Sciatic nerve (tissue), 2 donors: Measurements from ENCODE around the gene GGT6. TPM values are rescaled to one million over a fixed set of nuclear protein-coding genes. Genes with fewer than 3 reads are reported as not detected.

Source experiments
- ATAC-seq: fragments of 200-7000 bp; cut with Tn5 transposase; one replicate; pipeline ENCODE4 v1.9.1; 2020; ENCODE audit warnings: mild to moderate bottlenecking, moderate library complexity
- DNase-seq: peaks from one replicate; pipeline ENCODE4 v3.0.0-alpha.2; 2020; ENCODE audit warnings: low spot score
- intact Hi-C: fragments of 100-400 bp; cut with DNase I; formaldehyde crosslinking; loops from one replicate; pipeline ENCODE4 v1.14.2; 2022
- total RNA-seq: library from RNA; stranded (reverse); fragmentation: NEBNext Ultra II Directional; extraction: Animal tissue kit (Norgen Biotek cat#: 25700); gene quantifications from one replicate; pipeline ENCODE4 v1.2.1, GENCODE V29; 2021
- donor health status: DM: no; HTN: no; CAD: no.
- donor health status: DM: no; HTN: no; CAD: no.

GGT6 gene
- total RNA-seq, 1 donor from 2014 or later, result not detected

DNA sequence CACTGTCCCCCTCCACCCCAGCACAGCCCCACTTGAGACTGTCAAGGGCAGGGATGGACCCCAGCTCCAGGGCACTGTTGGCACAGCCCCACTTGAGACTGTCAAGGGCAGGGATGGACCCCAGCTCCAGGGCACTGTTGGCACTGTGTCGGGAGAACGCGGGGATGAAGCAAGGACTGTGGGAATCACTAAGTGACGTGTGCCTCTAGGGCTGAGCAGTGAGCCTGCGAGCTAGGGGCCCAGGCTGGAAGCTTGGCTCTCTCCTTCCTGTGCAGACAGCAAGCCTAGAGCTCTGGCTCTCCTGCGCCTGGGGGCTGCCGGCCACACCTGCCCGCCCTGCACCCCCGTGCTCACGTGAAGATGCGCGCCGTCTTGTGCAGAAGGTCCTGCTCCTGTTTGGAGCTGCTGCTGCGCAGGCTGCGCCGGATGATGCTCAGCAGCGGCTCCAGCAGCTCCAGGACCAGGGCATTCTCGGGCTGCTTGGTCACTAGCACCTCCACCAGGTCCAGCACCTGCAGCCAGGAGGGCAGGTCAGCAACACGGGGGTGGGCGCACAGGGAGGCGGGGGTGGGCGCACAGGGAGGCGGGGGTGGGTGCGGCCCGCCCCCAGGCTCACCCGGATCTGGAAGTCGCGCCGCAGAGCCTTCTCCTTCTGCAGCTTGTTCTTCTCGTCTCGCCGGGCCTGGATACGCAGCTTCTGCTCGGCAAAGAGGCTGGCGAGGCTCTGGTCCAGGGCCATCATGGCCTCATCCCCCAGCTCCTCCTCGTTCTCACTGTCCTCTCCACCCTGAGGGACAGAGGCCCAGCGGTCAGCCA lies 16.0 kb downstream of the GGT6 start:
- intact Hi-C loops, result no loop called here
- DNase-seq, result no peak
- no peak for ATAC-seq

DNA sequence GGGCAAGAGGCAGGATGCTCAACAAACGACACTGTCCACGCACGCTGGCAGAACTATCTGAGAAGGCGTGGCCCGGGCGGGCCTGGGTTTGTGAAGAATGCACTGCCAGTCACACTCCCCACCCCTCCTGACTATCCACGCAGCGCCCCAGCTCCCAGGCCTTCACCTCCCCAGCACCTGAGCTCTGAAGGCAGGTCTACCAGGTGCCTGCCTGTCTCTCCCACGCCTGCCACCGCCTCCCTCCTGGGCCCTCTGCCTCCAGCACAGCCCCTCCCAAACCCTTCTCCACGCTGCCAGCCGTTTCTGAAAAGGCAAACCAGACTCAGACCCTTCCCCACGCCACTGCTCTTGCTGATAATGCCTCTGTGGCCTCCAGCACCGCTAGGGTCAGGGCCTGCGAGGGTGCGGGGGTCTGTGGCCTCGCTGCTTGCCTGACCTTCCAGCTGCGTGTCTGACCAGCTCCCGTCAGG lies 16.8 kb downstream of the GGT6 start:
- no peak for ATAC-seq
- intact Hi-C loops, result no loop called here
- no peak for DNase-seq

DNA sequence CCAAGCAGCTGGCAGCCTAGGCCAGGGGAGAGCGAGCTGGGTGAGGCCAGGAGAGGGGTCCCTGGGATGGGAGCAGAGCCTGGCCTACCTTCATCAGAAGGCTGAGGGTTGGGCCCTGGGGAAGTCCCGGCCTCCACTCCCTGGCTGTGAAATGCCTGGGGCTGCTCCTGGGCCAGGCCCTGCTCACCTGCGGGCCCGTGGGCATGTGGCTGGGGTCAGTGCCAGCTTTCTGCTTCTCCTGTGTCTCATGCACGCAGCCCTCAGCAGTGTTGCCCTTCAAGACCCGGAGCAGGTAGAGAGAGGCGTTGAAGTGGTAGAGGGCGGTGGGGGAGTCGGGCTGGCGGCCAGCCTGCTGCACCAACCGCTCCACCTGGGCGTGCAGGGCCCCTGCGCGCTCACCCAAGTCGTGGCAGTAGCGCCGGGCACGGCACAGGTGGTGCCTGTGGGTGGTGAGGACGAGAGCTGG lies 17.6 kb downstream of the GGT6 start:
- no peak for DNase-seq
- intact Hi-C loops, result no loop called here
- ATAC-seq, result no peak

DNA sequence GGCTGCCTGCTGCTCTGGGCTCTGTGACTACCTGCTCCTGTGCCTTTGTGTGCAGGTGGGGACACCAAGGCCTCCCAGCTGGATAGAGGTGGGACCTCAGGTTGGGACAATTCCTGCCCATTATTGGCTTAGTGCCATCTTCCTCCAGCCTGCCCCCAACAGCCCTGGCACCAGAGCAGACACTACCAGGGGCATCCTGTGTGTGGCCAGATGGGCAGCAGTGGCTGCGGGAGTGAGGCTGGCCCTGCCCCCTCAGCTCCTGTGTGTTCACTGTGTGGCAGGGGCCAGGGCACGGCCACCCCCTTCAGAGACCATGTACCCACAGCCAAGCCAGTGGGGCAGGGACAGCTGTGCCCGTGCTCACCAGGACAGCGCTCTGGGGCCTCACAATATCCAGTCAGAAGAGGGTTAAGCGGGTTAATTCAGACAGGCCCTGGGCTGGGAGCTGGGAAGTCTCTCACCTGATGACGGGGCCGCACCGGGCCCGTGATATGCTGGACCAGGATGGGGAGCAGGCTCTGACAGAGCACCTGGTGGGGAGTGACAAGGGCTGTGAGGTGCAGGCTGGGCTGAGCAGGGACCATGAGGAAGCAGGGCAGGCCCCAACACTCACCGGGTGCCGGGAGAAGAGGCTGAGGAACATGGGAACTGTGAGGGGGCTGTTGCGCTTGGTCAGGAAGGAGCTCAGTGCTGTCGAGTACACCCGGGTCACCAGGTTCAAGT lies 18.2 kb downstream of the GGT6 start:
- ATAC-seq, result no peak
- intact Hi-C loops, result no loop called here
- DNase-seq, result no peak

DNA sequence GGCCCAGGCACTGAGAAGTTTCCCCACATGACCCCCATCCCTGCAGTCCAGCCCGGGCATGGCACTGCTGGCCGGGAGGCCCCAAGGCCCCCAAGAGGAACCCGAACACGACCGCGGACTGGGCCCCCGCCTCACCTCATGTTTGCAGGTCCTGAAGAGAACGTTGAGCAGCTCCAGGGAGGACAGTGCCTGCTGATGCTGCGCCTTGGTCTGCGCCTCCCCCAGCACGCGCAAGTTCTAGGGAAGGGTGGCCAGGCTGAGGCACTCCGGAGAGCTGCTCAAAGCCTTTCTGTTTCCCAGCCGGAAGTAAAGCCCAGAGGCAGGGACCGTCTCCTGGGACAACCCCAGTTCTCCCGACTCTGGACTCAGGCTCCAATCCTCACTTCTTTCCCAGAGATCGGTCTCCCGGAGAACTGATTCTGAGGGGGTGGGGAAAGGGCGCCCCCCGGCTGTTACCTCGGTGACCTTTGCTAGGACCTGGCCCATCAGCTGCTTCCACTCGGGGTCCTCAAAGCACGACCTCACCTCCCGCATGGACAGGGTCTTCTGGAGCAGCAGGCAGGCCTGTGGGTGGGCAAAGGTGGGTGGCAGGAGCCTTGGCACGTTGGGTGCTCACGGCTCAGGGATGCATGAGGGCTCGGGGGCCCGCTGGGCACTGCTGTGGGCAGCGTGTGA lies 18.9 kb downstream of the GGT6 start:
- intact Hi-C loops, result no loop called here
- ATAC-seq (no peak), DNase-seq (no peak)

DNA sequence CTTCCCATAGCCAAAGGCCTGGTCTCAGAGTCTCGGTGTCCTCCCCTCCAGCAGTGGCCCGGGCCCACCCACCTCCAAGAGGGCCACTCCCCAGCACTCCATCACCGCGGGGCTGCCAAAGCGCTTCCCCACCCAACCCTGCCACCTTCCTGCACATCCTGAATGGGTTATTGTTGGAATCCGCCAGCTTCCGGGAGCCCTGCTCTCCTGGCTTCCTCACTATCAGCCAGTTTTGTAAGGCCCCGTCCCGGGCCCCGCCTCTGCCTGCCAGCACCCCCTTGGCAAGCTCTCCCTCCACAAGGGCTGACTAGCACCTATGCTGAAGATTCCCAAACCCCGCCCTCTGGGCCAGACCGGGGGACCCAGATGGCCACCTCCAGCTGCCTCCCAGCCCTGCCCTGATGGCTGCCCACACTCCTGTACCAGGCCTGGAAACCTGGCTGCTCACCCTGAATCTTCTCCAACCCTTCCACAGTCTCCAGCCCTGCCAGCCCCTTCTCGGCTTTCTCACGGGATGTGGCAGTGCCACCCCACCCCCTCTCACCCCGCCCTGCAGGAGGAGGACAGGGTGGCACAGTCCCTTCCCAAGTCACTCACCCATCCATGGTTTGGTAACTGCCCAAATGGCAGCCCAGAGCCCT lies 19.6 kb downstream of the GGT6 start:
- DNase-seq, result peak; percentile 61
- intact Hi-C loops, result no loop called here
- no peak for ATAC-seq

DNA sequence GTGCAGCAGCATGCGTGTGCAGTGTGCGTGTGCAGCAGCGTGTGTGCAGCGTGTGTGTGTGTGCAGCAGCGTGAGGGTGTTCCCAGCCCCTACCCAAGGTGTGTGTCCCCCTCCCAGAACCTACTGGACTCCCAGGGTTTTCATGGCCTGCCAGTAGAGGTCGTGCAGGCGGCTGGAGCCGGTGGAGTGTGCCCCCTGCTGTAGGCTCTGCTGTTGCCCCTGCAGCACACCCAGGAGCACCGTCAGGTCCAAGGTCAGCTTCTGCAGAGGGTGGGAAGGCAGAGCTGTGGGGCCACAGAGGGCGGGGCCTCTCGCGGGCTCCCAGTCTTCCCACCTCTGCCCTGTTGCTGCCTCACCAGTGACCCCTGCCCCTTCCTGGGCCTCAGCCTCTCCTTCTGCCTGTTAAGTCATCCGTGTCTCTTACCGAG lies 20.1 kb downstream of the GGT6 start:
- ATAC-seq, result no peak
- intact Hi-C loops, result no loop called here
- no peak for DNase-seq

DNA sequence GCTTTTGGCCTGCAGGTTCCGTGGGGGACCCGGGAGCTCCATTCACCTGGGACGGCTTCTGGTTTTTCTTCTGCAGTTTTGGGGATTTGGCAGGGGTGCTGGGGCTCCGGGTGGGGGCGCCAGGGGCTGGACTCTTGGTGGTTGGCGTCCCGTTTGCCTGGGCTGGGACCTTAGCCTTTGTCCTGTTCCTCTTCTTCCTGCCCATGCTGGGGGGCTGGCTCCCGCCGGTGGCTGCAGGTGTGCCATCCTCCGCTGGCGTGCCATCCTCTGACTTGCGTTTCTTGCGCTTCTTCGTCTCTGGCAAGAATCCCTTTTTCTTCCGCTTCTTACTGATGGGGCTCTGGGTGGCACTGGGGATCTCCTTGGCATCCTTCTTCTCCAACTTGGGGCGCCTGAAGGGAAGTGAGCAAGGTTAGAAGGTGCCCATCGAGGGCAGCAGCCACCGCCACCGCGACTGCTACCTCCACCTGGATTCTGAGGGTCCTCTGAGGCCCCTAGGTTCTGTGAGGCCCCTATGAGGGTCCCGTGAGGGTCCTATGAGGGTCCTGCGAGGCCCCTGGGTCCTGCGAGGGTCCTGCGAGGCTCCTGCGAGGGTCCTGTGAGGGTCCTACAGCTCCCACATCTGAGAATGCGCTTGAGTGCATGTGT lies 20.7 kb downstream of the GGT6 start:
- ATAC-seq, result no peak
- intact Hi-C loops, result no loop called here
- peak; percentile 56 for DNase-seq

DNA sequence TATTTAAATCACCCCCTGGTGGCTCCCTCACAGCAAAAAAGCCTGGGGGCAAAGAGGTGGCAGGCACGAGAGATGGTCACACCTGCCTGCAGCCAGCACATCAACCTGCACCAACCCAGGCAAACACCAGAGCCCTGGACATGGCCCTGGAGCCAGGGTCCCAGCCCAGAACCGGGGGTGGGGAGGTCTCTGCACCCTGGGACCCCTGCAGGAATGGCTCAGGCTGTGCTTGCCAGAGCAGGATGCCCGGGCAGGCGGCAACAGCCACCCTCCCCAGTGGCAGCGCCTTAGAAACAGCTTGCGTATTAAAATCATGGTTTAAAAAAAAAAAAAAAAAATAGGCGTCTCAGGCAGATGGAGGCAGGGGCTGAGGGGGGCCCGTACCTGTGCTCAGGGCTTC lies 21.4 kb downstream of the GGT6 start:
- DNase-seq, result no peak
- intact Hi-C loops, result no loop called here
- ATAC-seq, result no peak

DNA sequence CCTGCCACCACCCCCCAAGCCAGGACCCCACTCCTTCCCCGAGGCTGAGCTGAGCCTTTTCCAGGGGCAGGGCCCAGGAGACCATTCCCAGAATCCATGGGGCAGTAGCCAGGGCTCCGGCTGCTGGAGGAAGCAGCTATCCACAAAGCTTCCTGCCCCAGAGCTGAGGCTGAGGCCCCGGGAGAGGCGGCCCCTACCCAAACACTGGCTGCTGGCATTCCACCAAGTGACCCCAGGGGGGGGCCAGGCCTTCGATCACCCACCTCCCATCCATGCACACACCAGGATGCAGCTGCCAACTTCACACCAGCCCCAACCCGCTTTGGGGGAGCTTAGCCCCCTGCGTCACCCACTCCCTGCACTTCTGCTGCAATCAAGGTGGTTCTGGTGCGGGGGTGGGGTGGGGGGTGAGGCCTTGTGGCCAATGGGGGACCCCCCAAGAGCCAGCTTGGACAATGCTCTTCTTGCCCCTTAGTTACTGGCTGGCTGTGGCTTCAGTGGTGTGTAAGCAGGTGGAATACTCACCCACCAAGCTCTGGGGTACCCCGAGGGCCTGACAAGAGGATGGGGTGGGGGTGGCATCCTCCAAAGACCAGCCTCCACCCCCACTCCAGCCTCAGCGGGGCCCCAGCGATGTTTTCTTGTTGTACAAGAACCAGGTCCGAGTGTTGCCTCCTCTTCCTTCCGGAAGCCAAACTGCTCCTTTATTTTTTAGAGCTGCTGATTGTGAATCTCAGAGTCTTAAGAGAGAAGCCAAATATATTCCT lies 22.0 kb downstream of the GGT6 start:
- intact Hi-C loops, result no loop called here
- no peak for ATAC-seq
- no peak for DNase-seq

DNA sequence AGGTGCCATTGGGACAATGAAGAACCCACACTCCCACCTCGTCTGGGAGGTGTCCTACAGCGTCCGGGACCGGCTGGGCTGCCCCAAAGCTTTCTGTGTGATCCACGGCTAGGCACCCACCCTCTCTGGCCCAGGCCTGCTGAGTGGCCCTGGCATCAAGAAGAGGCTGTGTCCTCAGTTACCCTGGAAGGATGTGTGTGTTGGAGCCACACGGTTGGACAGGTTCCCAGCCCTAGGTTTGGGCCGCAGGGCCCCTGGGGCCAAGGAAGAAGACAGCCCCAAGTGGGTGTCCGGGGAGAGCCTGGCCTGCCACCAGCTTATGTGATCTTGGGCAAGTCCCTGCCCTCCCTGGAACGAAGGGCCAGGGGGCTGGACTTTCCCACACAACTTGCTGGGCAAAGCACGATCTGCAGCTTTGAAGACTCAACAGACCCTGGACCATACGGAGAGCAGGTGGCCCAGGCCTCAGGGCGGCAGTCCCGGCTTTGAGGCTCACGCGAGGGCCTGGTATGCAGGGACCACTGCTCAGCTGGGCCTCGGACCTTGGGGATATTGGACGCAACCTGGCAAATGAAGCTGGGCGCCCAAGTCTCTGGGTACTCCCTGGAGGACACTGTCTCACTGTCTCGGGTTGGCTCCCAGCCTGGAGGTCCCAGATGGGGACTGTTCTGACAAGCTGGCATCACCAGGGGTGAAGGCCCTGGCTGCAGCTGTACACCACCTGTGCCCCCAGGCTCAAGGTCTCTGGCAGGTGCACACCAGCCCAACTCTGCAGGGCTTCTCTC lies 22.7 kb downstream of the GGT6 start:
- DNase-seq (no peak), ATAC-seq (peak; percentile 2)
- intact Hi-C loops, result no loop called here

DNA sequence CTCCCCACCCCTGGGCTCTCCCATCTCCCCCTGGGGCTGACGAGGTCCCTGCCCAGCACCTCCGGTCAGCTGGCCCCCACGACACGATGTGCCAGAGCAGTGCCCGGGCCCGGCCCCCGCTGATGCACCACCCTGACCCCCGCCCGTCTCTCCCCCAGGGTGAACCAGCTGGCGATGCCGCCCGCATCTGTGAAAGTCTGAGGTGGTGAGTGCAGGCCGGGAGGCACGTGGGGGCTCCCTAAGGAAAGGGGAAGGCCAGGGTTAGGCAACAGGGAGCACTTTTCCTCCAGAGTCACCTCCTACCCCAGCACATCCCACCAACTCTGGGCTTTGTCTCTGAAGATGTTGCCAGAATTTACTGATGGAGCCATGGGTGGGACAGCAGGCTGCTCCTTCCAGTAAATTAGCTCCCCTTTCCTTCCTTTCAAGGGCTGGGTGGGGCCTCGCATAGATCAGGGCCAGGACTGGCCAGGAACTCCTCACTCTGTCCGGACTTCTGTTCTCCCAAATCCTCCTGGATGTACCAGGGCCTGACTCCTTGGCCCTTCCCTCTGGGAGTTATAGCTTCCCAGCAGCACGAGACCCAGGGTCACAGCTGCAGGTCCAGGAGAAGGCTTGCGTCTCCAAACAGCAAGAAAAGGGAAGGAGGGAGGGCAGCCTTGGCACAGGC lies 23.5 kb downstream of the GGT6 start:
- ATAC-seq (peak; percentile 38), DNase-seq (no peak)
- intact Hi-C loops, result no loop called here

DNA sequence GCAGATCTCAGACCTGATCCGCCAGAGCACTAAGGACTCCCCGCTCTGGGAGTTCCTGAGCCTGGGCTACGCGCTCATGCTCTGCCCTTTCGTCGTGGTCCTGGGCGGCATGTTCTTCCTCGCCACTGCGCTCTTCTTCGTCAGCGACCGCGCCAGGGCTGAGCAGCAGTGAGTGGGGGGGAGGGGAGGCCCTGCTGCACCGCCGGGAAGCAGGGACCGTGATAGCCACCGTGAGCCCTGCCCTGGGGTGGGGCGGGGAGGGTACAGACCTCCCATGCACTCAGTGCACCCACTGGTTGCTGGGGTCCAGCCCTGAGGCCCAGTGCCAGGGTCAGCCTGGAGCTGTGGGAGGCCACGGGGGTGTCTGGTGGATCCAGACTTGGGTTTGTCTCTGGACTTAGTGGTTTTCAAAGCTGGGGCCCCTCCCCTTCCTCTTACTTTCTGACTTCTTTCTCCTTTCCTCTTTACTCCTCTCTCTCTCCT lies 24.1 kb downstream of the GGT6 start:
- DNase-seq (no peak), ATAC-seq (peak; percentile 34)
- intact Hi-C loops, result no loop called here

DNA sequence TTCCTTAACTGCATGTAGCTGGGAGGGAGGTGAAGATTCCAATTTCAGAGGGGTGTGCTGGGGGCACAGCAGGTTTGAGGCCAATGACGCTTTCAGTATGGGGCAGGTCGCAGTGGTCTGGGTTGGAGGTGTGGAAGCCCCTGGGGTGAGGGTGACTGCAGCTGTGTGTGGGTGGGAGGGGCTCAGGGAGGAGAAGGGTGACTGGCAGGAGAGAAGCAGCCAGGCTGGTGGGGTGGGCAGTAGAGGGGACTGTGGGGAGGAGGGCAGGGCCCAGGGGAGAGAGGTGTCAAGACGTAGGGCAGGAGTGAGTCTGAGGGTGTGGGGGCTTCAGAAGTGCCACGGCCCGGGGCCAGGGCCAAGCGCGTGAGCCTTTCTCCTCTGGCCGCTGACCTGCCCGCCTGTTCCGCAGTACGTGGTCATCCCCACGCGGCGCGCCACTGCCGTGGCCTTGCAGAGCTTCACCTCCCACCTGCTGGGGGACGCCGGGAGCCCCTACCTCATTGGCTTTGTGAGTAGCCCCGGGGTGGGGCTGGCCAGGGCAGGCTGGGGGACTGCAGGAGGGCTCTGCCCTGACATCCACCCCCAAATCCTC lies 24.6 kb downstream of the GGT6 start:
- peak; percentile 57 for DNase-seq
- intact Hi-C loops, result no loop called here
- peak; percentile 1 for ATAC-seq

DNA sequence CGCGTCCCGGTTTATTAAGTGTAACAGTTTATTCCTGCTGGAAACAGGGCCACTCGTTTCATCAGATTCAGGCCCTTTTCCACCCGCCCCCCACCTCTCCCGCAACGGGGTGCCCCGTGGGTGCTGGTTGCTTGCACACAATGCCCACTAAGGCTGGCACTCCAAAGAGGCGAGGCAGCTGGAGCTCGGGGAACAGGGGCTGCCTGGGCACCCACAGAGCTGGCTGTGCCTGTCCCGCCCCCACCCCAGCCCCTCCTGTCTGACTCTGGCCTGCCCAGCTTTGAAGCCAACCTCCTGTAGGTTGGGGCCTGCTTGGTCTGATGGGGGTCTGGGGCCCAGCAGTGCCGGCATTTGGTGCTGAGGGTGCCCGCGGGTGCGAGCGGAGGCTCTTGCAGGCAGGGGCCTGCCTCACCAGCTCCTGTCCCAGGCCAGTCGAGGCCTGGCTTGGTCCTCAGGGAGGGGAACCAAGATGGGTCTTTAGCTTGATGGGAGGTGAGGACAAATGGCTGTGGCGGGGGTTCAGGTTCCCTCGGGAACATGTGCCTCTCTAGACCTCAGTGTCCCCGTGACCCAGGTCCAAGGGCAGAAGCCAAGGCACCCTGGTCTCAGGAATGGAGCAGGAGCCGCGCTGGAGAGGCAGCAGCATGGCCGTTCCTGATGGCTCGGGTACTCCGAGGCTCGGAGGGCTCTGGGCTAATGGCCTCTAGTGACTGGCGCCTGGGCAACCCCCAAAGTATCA lies 25.3 kb downstream of the GGT6 start:
- DNase-seq (peak; percentile 58), ATAC-seq (no peak)
- intact Hi-C loops, result no loop called here

DNA sequence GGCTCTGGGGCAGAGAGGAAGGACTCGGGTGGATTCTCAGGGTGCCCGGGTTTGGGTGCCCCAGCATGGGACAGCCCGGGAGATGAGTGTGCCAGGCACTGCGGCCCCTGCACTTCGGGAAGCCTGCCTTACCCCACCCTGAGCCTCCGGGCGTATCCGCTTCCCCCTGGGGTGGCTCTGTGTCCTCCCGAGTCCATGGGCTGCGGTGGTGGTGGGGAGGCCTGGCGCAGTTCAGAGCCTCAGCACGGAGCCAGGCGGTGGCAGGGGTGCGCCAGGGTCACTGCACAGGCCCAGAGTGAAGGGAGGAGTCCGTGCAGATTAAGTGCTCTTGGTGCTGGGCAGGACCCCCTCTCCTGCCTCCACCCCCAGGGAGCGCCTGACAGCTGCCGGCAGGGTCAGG lies 25.9 kb downstream of the GGT6 start:
- intact Hi-C loops, result no loop called here
- ATAC-seq (peak; percentile 3), DNase-seq (peak; percentile 54)
